ENCODE measurements around the gene NCEH1. TPM values are rescaled to one million over a fixed set of nuclear protein-coding genes. Genes with fewer than 3 reads are reported as not detected.
"Not testable (repeated sequence)": the region's sequence is repeated elsewhere in the genome, so short reads cannot be mapped to it uniquely, and the experiment has no call there.

Gene NCEH1
- total RNA-seq, 1 donor from 2014 or later, result 8.4 TPM

- DNase-seq, result no peak
Measured at GRCh38 chr3:172675441-172676193, 35.2 kb downstream of the NCEH1 start.

- DNase-seq, result no peak
Measured at GRCh38 chr3:172673210-172673679, 37.6 kb downstream of the NCEH1 start.

- DNase-seq, result no peak
Measured at GRCh38 chr3:172669021-172669420, 41.8 kb downstream of the NCEH1 start.

- DNase-seq, result peak; percentile 40
Measured at GRCh38 chr3:172666873-172667694, 43.8 kb downstream of the NCEH1 start.

- no peak for DNase-seq
Measured at GRCh38 chr3:172666181-172666872, 44.5 kb downstream of the NCEH1 start.

- not testable (repeated sequence) for DNase-seq
Measured at GRCh38 chr3:172665510-172665909, 45.4 kb downstream of the NCEH1 start.

- DNase-seq, result not testable (repeated sequence)
Measured at GRCh38 chr3:172660421-172660820, 50.4 kb downstream of the NCEH1 start.

- no peak for DNase-seq
Measured at GRCh38 chr3:172659246-172660002, 51.4 kb downstream of the NCEH1 start.

GRCh38 chr3:172658344-172659245 is 52.3 kb downstream of the NCEH1 start:
- no peak for DNase-seq

GRCh38 chr3:172656602-172657001 is 54.3 kb downstream of the NCEH1 start:
- DNase-seq, result no peak

GRCh38 chr3:172655388-172655787 is 55.5 kb downstream of the NCEH1 start:
- no peak for DNase-seq

GRCh38 chr3:172654470-172654869 is 56.4 kb downstream of the NCEH1 start:
- no peak for DNase-seq

GRCh38 chr3:172653004-172653572 is 57.8 kb downstream of the NCEH1 start:
- no peak for DNase-seq

- no peak for DNase-seq
Measured at GRCh38 chr3:172651936-172652625, 58.8 kb downstream of the NCEH1 start.

GRCh38 chr3:172649987-172650386 is 60.9 kb downstream of the NCEH1 start:
- no peak for DNase-seq

- DNase-seq, result no peak
Measured at GRCh38 chr3:172648747-172649146, 62.1 kb downstream of the NCEH1 start.

GRCh38 chr3:172647823-172648222 is 63.0 kb downstream of the NCEH1 start:
- no peak for DNase-seq

GRCh38 chr3:172647080-172647479 is 63.8 kb downstream of the NCEH1 start:
- DNase-seq, result no peak

- no peak for DNase-seq
Measured at GRCh38 chr3:172646439-172647015, 64.3 kb downstream of the NCEH1 start.

GRCh38 chr3:172644258-172644657 is 66.6 kb downstream of the NCEH1 start:
- DNase-seq, result no peak

Measured in occipital lobe (tissue), 2 donors.